HepG2 (cell line): ENCODE data around the gene SLFN14. TPM values are rescaled to one million over a fixed set of nuclear protein-coding genes. Genes with fewer than 3 reads are reported as not detected.
A peak's percentile ranks its signal among the peaks of the same experiment; 100 is the strongest.

Source experiments
- ATAC-seq: fragments of 200-7000 bp; cut with Tn5 transposase; 3 replicates; pipeline ENCODE4 v1.9.1; 2020; ENCODE audit warnings: mild to moderate bottlenecking, moderate library complexity
- BruUV-seq: library from RNA; stranded (reverse); fragments of 400-500 nt; replicated peaks from 2 replicates; lab custom pipeline; 2021; lab: Mats Ljungman, UMichigan
- CTCF ChIA-PET: fragments of 300-600 bp; formaldehyde crosslinking; extraction: SDS; loops from one replicate; lab custom pipeline; 2021; ENCODE audit warnings: low total read pairs, inconsistent platforms, low intra/inter-chr PET ratio; lab: Yijun Ruan, JAX
- POLR2A ChIA-PET: fragments of 350-600 bp; sonication (Branson Sonifier 250); formaldehyde crosslinking; loops from one replicate; lab custom pipeline; 2020; ENCODE audit warnings: antibody characterized with exemption, inconsistent platforms; lab: Yijun Ruan, JAX
- DNase-seq: peaks from one replicate; pipeline ENCODE4 v3.0.0-alpha.2; 2015; ENCODE audit warnings: low spot score
- FAIRE-seq: peaks from 3 replicates; lab custom pipeline; 2011; peaks lifted over from hg19 to GRCh38; lab: Jason Lieb, UNC
- H2AFZ ChIP-seq: one replicate; pipeline ENCODE4 v1.6.1; 2011; ENCODE audit warnings: low read length, inconsistent platforms
- H3K27ac ChIP-seq: fragments of 300-600 bp; 3 replicates; pipeline ENCODE4 v1.8.0; 2011; ENCODE audit warnings: mixed run types, mild to moderate bottlenecking, mixed read lengths, low read length, inconsistent platforms; ENCODE audit not compliant: insufficient read depth; ENCODE audit errors: extremely low read length
- H3K27me3 ChIP-seq, 2 experiments: fragments of 200-600 bp in 1 of 2; 2 replicates in 1 of 2; 3 replicates in 1 of 2; pipeline versions ENCODE4 v1.6.0 to v1.8.0; 2011; ENCODE audit warnings: low read length in 2 of 2, mild to moderate bottlenecking in 2 of 2, moderate library complexity in 2 of 2, inconsistent platforms in 1 of 2; ENCODE audit not compliant: insufficient read depth in 2 of 2, control insufficient read depth in 1 of 2
- H3K36me3 ChIP-seq, 2 experiments: fragments of 200-600 bp in 1 of 2; replicated peaks in 1 of 2; 2 replicates in 1 of 2; 3 replicates in 1 of 2; pipeline versions ENCODE4 v1.5.1 to v1.8.0; 2011; ENCODE audit warnings: low read length in 2 of 2, inconsistent platforms in 1 of 2; ENCODE audit not compliant: insufficient read depth in 2 of 2, control insufficient read depth in 1 of 2
- H3K4me1 ChIP-seq: 2 replicates; pipeline ENCODE4 v1.5.1; 2012; ENCODE audit warnings: low read length, inconsistent platforms; ENCODE audit not compliant: insufficient read depth
- H3K4me2 ChIP-seq: 2 replicates; pipeline ENCODE4 v1.6.0; 2011; ENCODE audit warnings: low read depth, low read length, inconsistent platforms
- H3K4me3 ChIP-seq, 3 experiments: fragments of 200-600 bp in 1 of 3; sonication (generic), shearing (Covaris generic) in 1 of 3; replicated peaks in 1 of 3; 2 replicates each; pipeline ENCODE4 v1.5.1; 2011 to 2016; ENCODE audit warnings: low read length in 3 of 3, inconsistent platforms in 2 of 3, low read depth in 2 of 3, mild to moderate bottlenecking in 2 of 3, control low read depth in 1 of 3, mixed read lengths in 1 of 3; ENCODE audit not compliant: insufficient read depth in 1 of 3
- H3K79me2 ChIP-seq: one replicate; pipeline ENCODE4 v1.6.1; 2011; ENCODE audit warnings: low read length, inconsistent platforms; ENCODE audit not compliant: insufficient read depth
- H3K9ac ChIP-seq: 2 replicates; pipeline ENCODE4 v1.6.0; 2011; ENCODE audit warnings: mild to moderate bottlenecking, low read depth, low read length, inconsistent platforms; ENCODE audit not compliant: insufficient read depth
- H3K9me3 ChIP-seq: 2 replicates; pipeline ENCODE4 v1.5.1; 2012; ENCODE audit warnings: mild to moderate bottlenecking, low read length
- H4K20me1 ChIP-seq: 2 replicates; pipeline ENCODE4 v1.6.0; 2011; ENCODE audit warnings: inconsistent platforms, mild to moderate bottlenecking, low read length, moderate library complexity; ENCODE audit not compliant: insufficient read depth
- BRD4 ChIP-seq: sonication (generic); formaldehyde crosslinking; IDR thresholded peaks from 2 replicates; pipeline ENCODE4 v1.4.0; 2020; ENCODE audit warnings: missing genetic modification reagents
- EP300 ChIP-seq, 3 experiments: sonication (generic) in 1 of 3; formaldehyde crosslinking in 1 of 3; IDR thresholded peaks; 2 replicates each; pipeline versions ENCODE4 v1.5.1 to v1.6.1; 2011 to 2020; ENCODE audit warnings: low read depth in 2 of 3, low read length in 2 of 3, borderline replicate concordance in 1 of 3, improper control_type of control experiment in 1 of 3, mild to moderate bottlenecking in 1 of 3, missing genetic modification reagents in 1 of 3, moderate library complexity in 1 of 3
- MAFK ChIP-seq, 2 experiments: IDR thresholded peaks in 1 of 2; conservative IDR thresholded peaks in 1 of 2; 2 replicates each; pipeline ENCODE4 v1.6.1; 2011; ENCODE audit warnings: improper control_type of control experiment in 2 of 2, low read length in 2 of 2
- NKX3-1 ChIP-seq: sonication (generic); formaldehyde crosslinking; IDR thresholded peaks from 2 replicates; pipeline ENCODE4 v1.5.0; 2020; ENCODE audit warnings: missing genetic modification reagents
- POLR2A ChIP-seq, 2 experiments: IDR thresholded peaks; 2 replicates each; pipeline ENCODE4 v1.6.1; 2011; ENCODE audit warnings: low read depth in 2 of 2, low read length in 2 of 2, mild to moderate bottlenecking in 1 of 2, moderate library complexity in 1 of 2; ENCODE audit not compliant: insufficient read depth in 1 of 2
- SOX13 ChIP-seq, 3 experiments: fragments of 450-650 bp in 1 of 3; sonication (generic) in 1 of 3; formaldehyde crosslinking in 1 of 3; IDR thresholded peaks in 2 of 3; conservative IDR thresholded peaks in 1 of 3; 2 replicates each; pipeline versions ENCODE4 v1.5.0 to v1.6.1; 2016 to 2020; ENCODE audit warnings: antibody characterized with exemption in 1 of 3, mild to moderate bottlenecking in 1 of 3, missing compliant biosample characterization in 1 of 3, missing genetic modification reagents in 1 of 3, moderate library complexity in 1 of 3
- TRIM24 ChIP-seq: sonication (generic); formaldehyde crosslinking; IDR thresholded peaks from 2 replicates; pipeline ENCODE4 v1.8.0; 2022; ENCODE audit warnings: mild to moderate bottlenecking, missing genetic modification reagents
- YEATS2 ChIP-seq: sonication (generic); formaldehyde crosslinking; IDR thresholded peaks from 2 replicates; pipeline ENCODE4 v1.4.0; 2020; ENCODE audit warnings: missing genetic modification reagents, borderline replicate concordance
- ZEB1 ChIP-seq: IDR thresholded peaks from 2 replicates; pipeline ENCODE4 v1.6.1; 2012; ENCODE audit warnings: mild to moderate bottlenecking, low read depth, inconsistent platforms; ENCODE audit not compliant: insufficient replicate concordance
- ZNF556 ChIP-seq: sonication (generic); formaldehyde crosslinking; IDR thresholded peaks from 2 replicates; pipeline ENCODE4 v1.4.0; 2020; ENCODE audit warnings: mild to moderate bottlenecking, missing genetic modification reagents, borderline replicate concordance
- ZNF616 ChIP-seq: sonication (generic); formaldehyde crosslinking; IDR thresholded peaks from 2 replicates; pipeline ENCODE4 v1.5.0; 2020; ENCODE audit warnings: low read depth, mild to moderate bottlenecking, missing genetic modification reagents
- WGBS: methylation state at CpG from one replicate; pipeline ENCODE4 v1.1.6; 2017; ENCODE audit warnings: low lambda C conversion rate; 5-methylcytosine and 5-hydroxymethylcytosine counted together
- in situ Hi-C: cut with HindIII; loops from 2 replicates; pipeline ENCODE4 v1.10.0; 2017; ENCODE audit warnings: low pct_unique_long_range_greater_than_20kb; ENCODE audit not compliant: extremely low pct_ligation_motif_present
- intact Hi-C: fragments of 100-400 bp; cut with micrococcal nuclease; formaldehyde crosslinking; loops from one replicate; pipeline ENCODE4 v1.10.0; 2022; ENCODE audit not compliant: unreplicated experiment
- polyA plus RNA-seq, 8 experiments: library from polyadenylated mRNA; depleted of rRNA in 3 of 8; stranded (reverse) in 7 of 8; unstranded in 1 of 8; fragments of >200 nt; fragmentation: Illumina TruSeq in 4 of 8; extraction: Trizol in 4 of 8; gene quantifications; 2 replicates each; pipeline versions ENCODE4 v1.2.1 to v1.2.3, GENCODE V29; 2011 to 2016; ENCODE audit warnings: low read depth in 4 of 8, missing spikeins in 1 of 8, mixed read lengths in 1 of 8; ENCODE audit not compliant: insufficient read depth in 1 of 8
- total RNA-seq, 5 experiments: library from RNA; depleted of rRNA; stranded (reverse); fragments of >200 nt; fragmentation: Illumina TruSeq; extraction: Trizol; gene quantifications; 2 replicates each; pipeline ENCODE4 v1.2.3, GENCODE V29; 2016; ENCODE audit warnings: low read depth in 1 of 5
- TF ChIP-seq, protein P1 (sequence below): sonication (generic); formaldehyde crosslinking; IDR thresholded peaks from 2 replicates; pipeline ENCODE4 v1.8.0; 2022; ENCODE audit warnings: missing genetic modification reagents, mild to moderate bottlenecking, inconsistent platforms, borderline replicate concordance
- TF ChIP-seq, protein P2 (sequence below): IDR thresholded peaks from 2 replicates; pipeline ENCODE4 v1.6.1; 2012; ENCODE audit warnings: inconsistent platforms
- TF ChIP-seq, protein P3 (sequence below): fragments of 450-650 bp; IDR thresholded peaks from 2 replicates; pipeline ENCODE4 v1.6.1; 2017
- TF ChIP-seq, protein P4 (sequence below): sonication (generic); formaldehyde crosslinking; IDR thresholded peaks from 2 replicates; pipeline ENCODE4 v1.5.1; 2020; ENCODE audit warnings: mild to moderate bottlenecking, missing genetic modification reagents

Gene SLFN14
- total and polyA plus RNA-seq, 2 of the 13 experiments (the other 11 are each of a cell fraction or from before 2014, with no cell fraction given), result not detected

DNA sequence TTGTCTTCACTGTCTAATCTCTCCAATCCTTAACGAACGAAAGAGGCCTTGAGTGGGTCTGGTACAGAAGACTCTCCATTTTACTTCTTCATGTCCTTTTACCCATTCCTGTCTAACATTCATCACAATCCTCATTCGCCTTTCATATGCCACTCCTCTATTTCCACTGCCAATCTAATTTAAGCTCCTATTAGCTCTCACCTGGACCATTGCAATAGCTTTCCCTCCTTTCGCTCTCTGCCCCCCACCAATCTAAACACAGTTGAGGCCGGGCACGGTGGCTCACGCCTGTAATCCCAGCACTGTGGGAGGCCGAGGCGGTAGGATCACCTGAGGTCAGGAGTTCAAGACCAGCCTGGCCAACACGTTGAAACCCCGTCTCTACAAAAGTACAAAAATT lies 6.3 kb upstream of the SLFN14 start:
- ChIA-PET CTCF (no interaction called here), POLR2A (interaction anchor here (1.1 to 4.4 kb wide), 2 partner anchors 11 to 18 kb away, joined by 3 to 65 read pairs; partner anchors contain the start of gene PEX12)
- peak overlapping the region in 1 of 3 experiments; percentile 92; a peak in 3 of 6 replicates for H3K4me3 ChIP-seq
- H3K27ac ChIP-seq, result no peak overlapping the region
- peaks cover 27% of the 10 kb centered on the region for H3K4me1 ChIP-seq
- H3K9ac ChIP-seq, result no peak overlapping the region
- FAIRE-seq, result no peak
- TF ChIP-seq EP300 (IDR thresholded peaks at IDR 0.05; ENCODE audit: low read depth in 2 of 2, low read length in 2 of 2), result no peak
- no peak for TF ChIP-seq EP300 (CRISPR knock-in tag; IDR thresholded peaks at IDR 0.05; ENCODE audit: borderline replicate concordance)
- TF ChIP-seq, protein P1, sequence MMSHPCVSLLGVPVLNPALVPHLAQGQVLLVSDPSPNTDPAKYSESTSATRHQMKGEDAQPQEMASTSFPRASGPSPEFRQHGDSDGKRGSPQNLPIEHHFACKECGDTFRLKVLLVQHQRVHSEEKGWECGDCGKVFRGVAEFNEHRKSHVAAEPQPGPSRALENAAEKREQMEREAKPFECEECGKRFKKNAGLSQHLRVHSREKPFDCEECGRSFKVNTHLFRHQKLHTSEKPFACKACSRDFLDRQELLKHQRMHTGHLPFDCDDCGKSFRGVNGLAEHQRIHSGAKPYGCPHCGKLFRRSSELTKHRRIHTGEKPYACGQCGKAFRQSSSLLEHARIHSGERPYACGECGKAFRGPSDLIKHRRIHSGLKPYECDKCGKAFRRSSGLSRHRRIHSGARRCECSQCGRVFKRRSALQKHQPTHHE, result no peak
- no peak for TF ChIP-seq BRD4 (CRISPR knock-in tag)
- no peak for TF ChIP-seq TRIM24
- no peak for TF ChIP-seq ZEB1
- no peak for TF ChIP-seq SOX13 (IDR thresholded peaks at IDR 0.05)
- no peak for TF ChIP-seq SOX13 (CRISPR knock-in tag; conservative IDR thresholded peaks at IDR 0.05 in 1 of 2, IDR thresholded peaks at IDR 0.05 in 1 of 2)
- TF ChIP-seq ZNF616, result no peak
- TF ChIP-seq POLR2A (IDR thresholded peaks at IDR 0.05; ENCODE audit: insufficient read depth in 1 of 2, low read depth in 2 of 2, low read length in 2 of 2), result no peak
- no peak for TF ChIP-seq ZNF556 (CRISPR knock-in tag)
- TF ChIP-seq, protein P2, sequence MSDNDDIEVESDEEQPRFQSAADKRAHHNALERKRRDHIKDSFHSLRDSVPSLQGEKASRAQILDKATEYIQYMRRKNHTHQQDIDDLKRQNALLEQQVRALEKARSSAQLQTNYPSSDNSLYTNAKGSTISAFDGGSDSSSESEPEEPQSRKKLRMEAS, result no peak
- TF ChIP-seq NKX3-1 (CRISPR knock-in tag), result no peak
- TF ChIP-seq, protein P3, sequence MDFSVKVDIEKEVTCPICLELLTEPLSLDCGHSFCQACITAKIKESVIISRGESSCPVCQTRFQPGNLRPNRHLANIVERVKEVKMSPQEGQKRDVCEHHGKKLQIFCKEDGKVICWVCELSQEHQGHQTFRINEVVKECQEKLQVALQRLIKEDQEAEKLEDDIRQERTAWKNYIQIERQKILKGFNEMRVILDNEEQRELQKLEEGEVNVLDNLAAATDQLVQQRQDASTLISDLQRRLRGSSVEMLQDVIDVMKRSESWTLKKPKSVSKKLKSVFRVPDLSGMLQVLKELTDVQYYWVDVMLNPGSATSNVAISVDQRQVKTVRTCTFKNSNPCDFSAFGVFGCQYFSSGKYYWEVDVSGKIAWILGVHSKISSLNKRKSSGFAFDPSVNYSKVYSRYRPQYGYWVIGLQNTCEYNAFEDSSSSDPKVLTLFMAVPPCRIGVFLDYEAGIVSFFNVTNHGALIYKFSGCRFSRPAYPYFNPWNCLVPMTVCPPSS, result no peak
- TF ChIP-seq, protein P4, sequence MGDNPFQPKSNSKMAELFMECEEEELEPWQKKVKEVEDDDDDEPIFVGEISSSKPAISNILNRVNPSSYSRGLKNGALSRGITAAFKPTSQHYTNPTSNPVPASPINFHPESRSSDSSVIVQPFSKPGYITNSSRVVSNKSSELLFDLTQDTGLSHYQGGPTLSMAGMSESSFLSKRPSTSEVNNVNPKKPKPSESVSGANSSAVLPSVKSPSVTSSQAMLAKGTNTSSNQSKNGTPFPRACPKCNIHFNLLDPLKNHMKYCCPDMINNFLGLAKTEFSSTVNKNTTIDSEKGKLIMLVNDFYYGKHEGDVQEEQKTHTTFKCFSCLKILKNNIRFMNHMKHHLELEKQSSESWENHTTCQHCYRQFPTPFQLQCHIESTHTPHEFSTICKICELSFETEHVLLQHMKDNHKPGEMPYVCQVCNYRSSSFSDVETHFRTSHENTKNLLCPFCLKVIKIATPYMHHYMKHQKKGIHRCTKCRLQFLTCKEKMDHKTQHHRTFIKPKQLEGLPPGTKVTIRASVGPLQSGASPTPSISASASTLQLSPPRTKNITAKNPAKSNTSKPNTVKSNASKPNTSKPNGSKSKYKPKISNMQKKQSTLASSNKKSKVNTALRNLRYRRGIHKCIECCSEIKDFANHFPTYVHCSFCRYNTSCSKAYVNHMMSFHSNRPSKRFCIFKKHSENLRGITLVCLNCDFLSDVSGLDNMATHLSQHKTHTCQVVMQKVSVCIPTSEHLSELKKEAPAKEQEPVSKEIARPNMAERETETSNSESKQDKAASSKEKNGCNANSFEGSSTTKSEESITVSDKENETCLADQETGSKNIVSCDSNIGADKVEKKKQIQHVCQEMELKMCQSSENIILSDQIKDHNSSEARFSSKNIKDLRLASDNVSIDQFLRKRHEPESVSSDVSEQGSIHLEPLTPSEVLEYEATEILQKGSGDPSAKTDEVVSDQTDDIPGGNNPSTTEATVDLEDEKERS (CRISPR knock-in tag), result no peak
- TF ChIP-seq YEATS2, result no peak
- no peak for TF ChIP-seq MAFK (conservative IDR thresholded peaks at IDR 0.05 in 1 of 2, IDR thresholded peaks at IDR 0.05 in 1 of 2; ENCODE audit: low read length in 2 of 2)
- H3K27me3 ChIP-seq, result peaks cover 0 to 3% of the 10 kb centered on the region in 2 experiments; a peak in 1 of 5 replicates
- no peak for DNase-seq
- no peaks in the 10 kb centered on the region; a peak in 1 of 5 replicates for H3K36me3 ChIP-seq
- H2AFZ ChIP-seq, result no peak overlapping the region
- no peaks in the 10 kb centered on the region for H3K9me3 ChIP-seq
- H3K79me2 ChIP-seq, result peaks cover 25% of the 10 kb centered on the region
- intact Hi-C loops (no loop called here), in situ Hi-C loops (no loop called here)
- no TSS peak for BruUV-seq
- H4K20me1 ChIP-seq, result no peaks in the 10 kb centered on the region
- WGBS, result 90% methylated on average over 11 of the region's 11 CpGs
- peak overlapping the region; percentile 72; the same call in 1 of the 2 replicates for H3K4me2 ChIP-seq
- ATAC-seq, result no peak
